HG03558 (cell line): ENCODE results near the gene ARHGAP40.

Source experiments
- ATAC-seq: cut with Tn5 transposase; IDR thresholded peaks from one replicate; pipeline ENCODE4 v1.9.1; 2021; ENCODE audit warnings: moderate number of reproducible peaks; ENCODE audit not compliant: unreplicated experiment; ENCODE audit errors: extremely low read depth

Gene ARHGAP40

GRCh38 chr20:38671701-38672292, 70.2 kb downstream of the ARHGAP40 start:
- ATAC-seq = no peak

GRCh38 chr20:38672504-38672903, 70.9 kb downstream of the ARHGAP40 start:
- no peak for ATAC-seq

- ATAC-seq = no peak
Observed at GRCh38 chr20:38673261-38673660, 71.7 kb downstream of the ARHGAP40 start.

- ATAC-seq = no peak
Observed at GRCh38 chr20:38673725-38674091, 72.1 kb downstream of the ARHGAP40 start.

GRCh38 chr20:38674092-38674764, 72.6 kb downstream of the ARHGAP40 start:
- ATAC-seq = no peak

- no peak for ATAC-seq
Observed at GRCh38 chr20:38674765-38675133, 73.1 kb downstream of the ARHGAP40 start.

- ATAC-seq = no peak
Observed at GRCh38 chr20:38676576-38676975, 75.0 kb downstream of the ARHGAP40 start.

- ATAC-seq = no peak
Observed at GRCh38 chr20:38680500-38681306, 79.1 kb downstream of the ARHGAP40 start.

GRCh38 chr20:38685271-38685670, 83.7 kb downstream of the ARHGAP40 start:
- ATAC-seq = no peak

- no peak for ATAC-seq
Observed at GRCh38 chr20:38685853-38686473, 84.4 kb downstream of the ARHGAP40 start.

- no peak for ATAC-seq
Observed at GRCh38 chr20:38692436-38693411, 91.1 kb downstream of the ARHGAP40 start.

GRCh38 chr20:38697306-38697705, 95.7 kb downstream of the ARHGAP40 start:
- no peak for ATAC-seq

GRCh38 chr20:38698541-38698940, 96.9 kb downstream of the ARHGAP40 start:
- ATAC-seq = no peak

- ATAC-seq = no peak
Observed at GRCh38 chr20:38700141-38700540, 98.5 kb downstream of the ARHGAP40 start.
